ENCODE results near the gene ABTB1.

Gene ABTB1

GRCh38 chr3:127722091-127722784 lies 49.5 kb downstream of the ABTB1 start:
- DNase-seq = no peak

GRCh38 chr3:127723011-127723567 lies 50.3 kb downstream of the ABTB1 start:
- DNase-seq = no peak

GRCh38 chr3:127726894-127727293 lies 54.1 kb downstream of the ABTB1 start:
- no peak for DNase-seq

GRCh38 chr3:127728417-127729015 lies 55.8 kb downstream of the ABTB1 start:
- no peak for DNase-seq

GRCh38 chr3:127729556-127730056 lies 56.9 kb downstream of the ABTB1 start:
- no peak for DNase-seq

GRCh38 chr3:127730171-127730570 lies 57.4 kb downstream of the ABTB1 start:
- DNase-seq = no peak
